Measurements from ENCODE around the gene WWP2. TPM values are rescaled to one million over a fixed set of nuclear protein-coding genes. Genes with fewer than 3 reads are reported as not detected.

WWP2 gene
- total RNA-seq, 2 experiments from 2014 or later: 35.8 to 39.5 TPM

GRCh38 chr16:69870761-69871160 lies 108.6 kb downstream of the WWP2 start:
- DNase-seq: no peak
- no peak overlapping the region for H3K27ac Mint-ChIP-seq
- no peaks in the 10 kb centered on the region for H3K4me1 Mint-ChIP-seq (ENCODE audit: low read depth)
- intact Hi-C loops (cut with micrococcal nuclease): no loop called here
- no peak overlapping the region for H3K4me3 Mint-ChIP-seq
- no peaks in the 10 kb centered on the region for H3K27me3 Mint-ChIP-seq
- POLR2A ChIA-PET: no interaction called here
- H3K9me3 Mint-ChIP-seq: no peaks in the 10 kb centered on the region
- CTCF ChIA-PET: interaction anchor here (1.5 kb wide), 1 partner anchor 60 kb away, joined by 7 read pairs; no protein-coding TSS in a partner anchor
- peaks cover 19% of the 10 kb centered on the region for H3K36me3 Mint-ChIP-seq

- intact Hi-C loops (cut with micrococcal nuclease): no loop called here
- DNase-seq: no peak
- no peak overlapping the region for H3K4me3 Mint-ChIP-seq
- H3K27me3 Mint-ChIP-seq: no peaks in the 10 kb centered on the region
- H3K27ac Mint-ChIP-seq: no peak overlapping the region
- ChIA-PET CTCF (interaction anchor here (1.5 kb wide), 1 partner anchor 59 kb away, joined by 7 read pairs; no protein-coding TSS in a partner anchor), POLR2A (no interaction called here)
- peaks cover 24% of the 10 kb centered on the region for H3K36me3 Mint-ChIP-seq
- H3K4me1 Mint-ChIP-seq (ENCODE audit: low read depth): no peaks in the 10 kb centered on the region
- H3K9me3 Mint-ChIP-seq: no peaks in the 10 kb centered on the region
Observed at GRCh38 chr16:69871708-69872107, 109.6 kb downstream of the WWP2 start.

GRCh38 chr16:69872888-69873287 lies 110.8 kb downstream of the WWP2 start:
- POLR2A ChIA-PET: no interaction called here
- CTCF ChIA-PET: no interaction called here
- Mint-ChIP-seq H3K9me3 (no peaks in the 10 kb centered on the region), H3K4me3 (no peak overlapping the region), H3K36me3 (peaks cover 25% of the 10 kb centered on the region), H3K4me1 (ENCODE audit: low read depth) (no peaks in the 10 kb centered on the region), H3K27me3 (no peaks in the 10 kb centered on the region), H3K27ac (no peak overlapping the region)
- no peak for DNase-seq
- intact Hi-C loops (cut with micrococcal nuclease): no loop called here

- Mint-ChIP-seq H3K36me3 (peaks cover 25% of the 10 kb centered on the region), H3K27me3 (no peaks in the 10 kb centered on the region), H3K4me3 (no peak overlapping the region), H3K4me1 (ENCODE audit: low read depth) (no peaks in the 10 kb centered on the region), H3K27ac (no peak overlapping the region), H3K9me3 (no peaks in the 10 kb centered on the region)
- DNase-seq: no peak
- POLR2A ChIA-PET: no interaction called here
- CTCF ChIA-PET: interaction anchor here (1.5 kb wide), 1 partner anchor 57 kb away, joined by 4 read pairs; no protein-coding TSS in a partner anchor
- intact Hi-C loops (cut with micrococcal nuclease): no loop called here
Observed at GRCh38 chr16:69873783-69874182, 111.7 kb downstream of the WWP2 start.

GRCh38 chr16:69874271-69874670 lies 112.1 kb downstream of the WWP2 start:
- Mint-ChIP-seq H3K4me3 (no peak overlapping the region), H3K36me3 (peaks cover 30% of the 10 kb centered on the region)
- POLR2A ChIA-PET: no interaction called here

GRCh38 chr16:69880640-69881133 lies 118.6 kb downstream of the WWP2 start:
- no peaks in the 10 kb centered on the region for H3K4me1 Mint-ChIP-seq (ENCODE audit: low read depth)
- H3K27ac Mint-ChIP-seq: no peak overlapping the region
- CTCF ChIA-PET: no interaction called here
- intact Hi-C loops (cut with micrococcal nuclease): no loop called here
- H3K4me3 Mint-ChIP-seq: no peak overlapping the region
- H3K36me3 Mint-ChIP-seq: peaks cover 25% of the 10 kb centered on the region
- H3K27me3 Mint-ChIP-seq: no peaks in the 10 kb centered on the region
- POLR2A ChIA-PET: no interaction called here
- no peak for DNase-seq
- H3K9me3 Mint-ChIP-seq: no peaks in the 10 kb centered on the region

More at GRCh38 chr16:69874271-69874670, 112.1 kb downstream of the WWP2 start:
- intact Hi-C loops (cut with micrococcal nuclease): no loop called here
- no peaks in the 10 kb centered on the region for H3K4me1 Mint-ChIP-seq (ENCODE audit: low read depth)
- H3K9me3 Mint-ChIP-seq: no peaks in the 10 kb centered on the region
- CTCF ChIA-PET: interaction anchor here (1.5 kb wide), 1 partner anchor 56 kb away, joined by 4 read pairs; no protein-coding TSS in a partner anchor
- H3K27me3 Mint-ChIP-seq: no peaks in the 10 kb centered on the region
- no peak overlapping the region for H3K27ac Mint-ChIP-seq
- no peak for DNase-seq

GRCh38 chr16:69881141-69881540 lies 119.0 kb downstream of the WWP2 start:
- Mint-ChIP-seq H3K36me3 (peaks cover 24% of the 10 kb centered on the region), H3K27me3 (no peaks in the 10 kb centered on the region), H3K9me3 (no peaks in the 10 kb centered on the region), H3K4me1 (ENCODE audit: low read depth) (no peaks in the 10 kb centered on the region), H3K27ac (no peak overlapping the region), H3K4me3 (no peak overlapping the region)
- DNase-seq: no peak
- ChIA-PET POLR2A (no interaction called here), CTCF (no interaction called here)
- intact Hi-C loops (cut with micrococcal nuclease): no loop called here

- Mint-ChIP-seq H3K9me3 (no peaks in the 10 kb centered on the region), H3K27me3 (no peaks in the 10 kb centered on the region), H3K36me3 (peaks cover 23% of the 10 kb centered on the region), H3K27ac (no peak overlapping the region), H3K4me1 (ENCODE audit: low read depth) (no peaks in the 10 kb centered on the region), H3K4me3 (no peak overlapping the region)
- intact Hi-C loops (cut with micrococcal nuclease): no loop called here
- no peak for DNase-seq
- ChIA-PET POLR2A (no interaction called here), CTCF (interaction anchor here (0.6 to 2.1 kb wide), 2 partner anchors 27 to 46 kb away, joined by 3 to 8 read pairs; no protein-coding TSS in a partner anchor)
Observed at GRCh38 chr16:69883744-69884143, 121.6 kb downstream of the WWP2 start.

GRCh38 chr16:69885722-69886121 lies 123.6 kb downstream of the WWP2 start:
- H3K27me3 Mint-ChIP-seq: no peaks in the 10 kb centered on the region
- intact Hi-C loops (cut with micrococcal nuclease): no loop called here
- H3K4me1 Mint-ChIP-seq (ENCODE audit: low read depth): peaks cover 8% of the 10 kb centered on the region
- no peak overlapping the region for H3K4me3 Mint-ChIP-seq
- no peak for DNase-seq
- H3K36me3 Mint-ChIP-seq: peaks cover 25% of the 10 kb centered on the region
- ChIA-PET POLR2A (no interaction called here), CTCF (interaction anchor here (2.1 kb wide), 1 partner anchor 44 kb away, joined by 8 read pairs; no protein-coding TSS in a partner anchor)
- H3K9me3 Mint-ChIP-seq: no peaks in the 10 kb centered on the region
- H3K27ac Mint-ChIP-seq: no peak overlapping the region

- DNase-seq: no peak
- POLR2A ChIA-PET: no interaction called here
- no peak overlapping the region for H3K27ac Mint-ChIP-seq
- peaks cover 23% of the 10 kb centered on the region for H3K36me3 Mint-ChIP-seq
- intact Hi-C loops (cut with micrococcal nuclease): no loop called here
- peaks cover 8% of the 10 kb centered on the region for H3K4me1 Mint-ChIP-seq (ENCODE audit: low read depth)
- CTCF ChIA-PET: interaction anchor here (0.9 kb wide), 1 partner anchor 44 kb away, joined by 5 read pairs; no protein-coding TSS in a partner anchor
- no peak overlapping the region for H3K4me3 Mint-ChIP-seq
- no peaks in the 10 kb centered on the region for H3K9me3 Mint-ChIP-seq
- H3K27me3 Mint-ChIP-seq: no peaks in the 10 kb centered on the region
Observed at GRCh38 chr16:69886726-69887125, 124.6 kb downstream of the WWP2 start.

GRCh38 chr16:69888005-69888590 lies 126.0 kb downstream of the WWP2 start:
- no peaks in the 10 kb centered on the region for H3K27me3 Mint-ChIP-seq
- POLR2A ChIA-PET: interaction anchor here (0.7 kb wide), 1 partner anchor 45 kb away, joined by 3 read pairs; no protein-coding TSS in a partner anchor

GRCh38 chr16:69889295-69889964 lies 127.3 kb downstream of the WWP2 start:
- Mint-ChIP-seq H3K27me3 (no peaks in the 10 kb centered on the region), H3K9me3 (no peaks in the 10 kb centered on the region), H3K36me3 (peaks cover 15% of the 10 kb centered on the region), H3K27ac (peak overlapping the region; percentile 28), H3K4me1 (ENCODE audit: low read depth) (peaks cover 8% of the 10 kb centered on the region), H3K4me3 (no peak overlapping the region)
- ChIA-PET CTCF (interaction anchor here (0.7 to 2.0 kb wide), 2 partner anchors 13 to 41 kb away, joined by 3 to 5 read pairs; no protein-coding TSS in a partner anchor), POLR2A (no interaction called here)
- DNase-seq: peak; percentile 48
- intact Hi-C loops (cut with micrococcal nuclease): no loop called here

More at GRCh38 chr16:69888005-69888590, 126.0 kb downstream of the WWP2 start:
- H3K4me3 Mint-ChIP-seq: no peak overlapping the region
- DNase-seq: no peak
- no peak overlapping the region for H3K27ac Mint-ChIP-seq
- CTCF ChIA-PET: interaction anchor here (2.0 kb wide), 1 partner anchor 42 kb away, joined by 5 read pairs; no protein-coding TSS in a partner anchor
- peaks cover 20% of the 10 kb centered on the region for H3K36me3 Mint-ChIP-seq
- no peaks in the 10 kb centered on the region for H3K9me3 Mint-ChIP-seq
- peaks cover 8% of the 10 kb centered on the region for H3K4me1 Mint-ChIP-seq (ENCODE audit: low read depth)
- intact Hi-C loops (cut with micrococcal nuclease): no loop called here
